ENCODE data around the gene HACD4.

DNA sequence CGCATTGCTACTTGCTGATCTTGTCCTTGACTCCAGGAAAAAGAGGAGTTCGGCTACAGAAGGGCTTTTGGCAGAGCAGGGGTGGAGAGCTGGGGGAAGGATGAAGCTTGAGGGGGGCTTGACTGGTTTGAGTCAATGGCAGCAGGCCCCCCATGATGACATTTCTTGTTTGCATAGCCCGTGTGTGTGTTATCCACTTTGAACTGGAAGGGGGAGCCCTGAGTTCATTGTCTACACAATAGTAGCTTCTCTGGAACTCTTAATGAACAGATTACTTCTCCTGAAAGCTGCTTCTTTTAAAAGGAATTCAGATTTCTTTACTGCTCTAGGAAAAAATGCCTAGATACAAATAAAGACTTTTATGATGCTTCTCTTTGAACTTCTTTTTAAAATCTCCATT is 44.0 kb upstream of the HACD4 start:
- TF ChIP-seq, protein P1, sequence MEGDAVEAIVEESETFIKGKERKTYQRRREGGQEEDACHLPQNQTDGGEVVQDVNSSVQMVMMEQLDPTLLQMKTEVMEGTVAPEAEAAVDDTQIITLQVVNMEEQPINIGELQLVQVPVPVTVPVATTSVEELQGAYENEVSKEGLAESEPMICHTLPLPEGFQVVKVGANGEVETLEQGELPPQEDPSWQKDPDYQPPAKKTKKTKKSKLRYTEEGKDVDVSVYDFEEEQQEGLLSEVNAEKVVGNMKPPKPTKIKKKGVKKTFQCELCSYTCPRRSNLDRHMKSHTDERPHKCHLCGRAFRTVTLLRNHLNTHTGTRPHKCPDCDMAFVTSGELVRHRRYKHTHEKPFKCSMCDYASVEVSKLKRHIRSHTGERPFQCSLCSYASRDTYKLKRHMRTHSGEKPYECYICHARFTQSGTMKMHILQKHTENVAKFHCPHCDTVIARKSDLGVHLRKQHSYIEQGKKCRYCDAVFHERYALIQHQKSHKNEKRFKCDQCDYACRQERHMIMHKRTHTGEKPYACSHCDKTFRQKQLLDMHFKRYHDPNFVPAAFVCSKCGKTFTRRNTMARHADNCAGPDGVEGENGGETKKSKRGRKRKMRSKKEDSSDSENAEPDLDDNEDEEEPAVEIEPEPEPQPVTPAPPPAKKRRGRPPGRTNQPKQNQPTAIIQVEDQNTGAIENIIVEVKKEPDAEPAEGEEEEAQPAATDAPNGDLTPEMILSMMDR (IDR thresholded peaks at IDR 0.05) = no peak
- no peak for TF ChIP-seq EZH2phosphoT487 (IDR thresholded peaks at IDR 0.05)
- TF ChIP-seq EZH2 (IDR thresholded peaks at IDR 0.05) = no peak
